Measurements from ENCODE around the gene TMEM145.
A peak's percentile ranks its signal among the peaks of the same experiment; 100 is the strongest.

TMEM145 gene

GRCh38 chr19:42278452-42279154 is 34.5 kb upstream of the TMEM145 start:
- DNase-seq (ENCODE audit: low read depth): no peak
- H3K4me3 ChIP-seq (ENCODE audit: low read length): peak overlapping the region; percentile 0
- TF ChIP-seq CTCF (conservative IDR thresholded peaks at IDR 0.05; ENCODE audit: low read depth, low read length): no peak

GRCh38 chr19:42279155-42279901 is 33.8 kb upstream of the TMEM145 start:
- DNase-seq (ENCODE audit: low read depth): no peak
- no peak for TF ChIP-seq CTCF (conservative IDR thresholded peaks at IDR 0.05; ENCODE audit: low read depth, low read length)
- peak overlapping the region; percentile 69 for H3K4me3 ChIP-seq (ENCODE audit: low read length)

GRCh38 chr19:42279902-42280814 is 33.0 kb upstream of the TMEM145 start:
- H3K4me3 ChIP-seq (ENCODE audit: low read length): peak overlapping the region; percentile 69
- DNase-seq (ENCODE audit: low read depth): peak; percentile 87
- peak; percentile 86 for TF ChIP-seq CTCF (conservative IDR thresholded peaks at IDR 0.05; ENCODE audit: low read depth, low read length)

- no peak for DNase-seq (ENCODE audit: low read depth)
Observed at GRCh38 chr19:42280815-42281145, 32.3 kb upstream of the TMEM145 start.

GRCh38 chr19:42281146-42281826 is 31.8 kb upstream of the TMEM145 start:
- peak overlapping the region; percentile 41 for H3K4me3 ChIP-seq (ENCODE audit: low read length)
- no peak for DNase-seq (ENCODE audit: low read depth)
- no peak for TF ChIP-seq CTCF (conservative IDR thresholded peaks at IDR 0.05; ENCODE audit: low read depth, low read length)

More at GRCh38 chr19:42280815-42281145, 32.3 kb upstream of the TMEM145 start:
- TF ChIP-seq CTCF (conservative IDR thresholded peaks at IDR 0.05; ENCODE audit: low read depth, low read length): no peak
- H3K4me3 ChIP-seq (ENCODE audit: low read length): peak overlapping the region; percentile 69

GRCh38 chr19:42281827-42282762 is 31.0 kb upstream of the TMEM145 start:
- peak overlapping the region; percentile 41 for H3K4me3 ChIP-seq (ENCODE audit: low read length)
- DNase-seq (ENCODE audit: low read depth): peak; percentile 66
- TF ChIP-seq CTCF (conservative IDR thresholded peaks at IDR 0.05; ENCODE audit: low read depth, low read length): no peak

Measured in retinal pigment epithelial cell (primary cell).